Kidney tubule cell (primary cell): ENCODE measurements around the gene TEC.
A peak's percentile ranks its signal among the peaks of the same experiment; 100 is the strongest.
"Not testable (repeated sequence)": the region's sequence is repeated elsewhere in the genome, so short reads cannot be mapped to it uniquely, and the experiment has no call there.

ENCODE experiments used
- DNase-seq: peaks from one replicate; pipeline ENCODE4 v3.0.0-alpha.2; 2018; ENCODE audit warnings: low spot score

Gene TEC

GRCh38 chr4:48195853-48196252 is 73.8 kb downstream of the TEC start:
- no peak for DNase-seq

DNA sequence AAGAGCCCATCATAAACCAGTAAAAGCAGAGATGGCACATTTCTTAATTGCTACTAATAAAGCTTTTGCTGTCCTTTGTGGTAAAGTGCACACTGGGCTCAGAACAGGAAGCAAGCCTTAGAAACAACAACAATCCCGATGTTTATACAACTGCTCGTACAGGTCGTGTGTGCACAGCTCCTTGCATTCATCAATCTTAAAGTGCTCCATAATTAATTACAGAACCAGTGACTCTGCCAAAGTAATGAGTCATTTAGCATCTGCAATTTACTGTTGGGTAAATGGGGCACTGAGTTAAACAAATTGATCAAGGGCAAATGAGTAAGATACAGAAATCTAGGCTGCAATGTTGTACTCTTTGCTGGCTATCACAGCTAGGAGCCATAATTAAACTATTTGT is 74.3 kb downstream of the TEC start:
- DNase-seq = no peak

DNA sequence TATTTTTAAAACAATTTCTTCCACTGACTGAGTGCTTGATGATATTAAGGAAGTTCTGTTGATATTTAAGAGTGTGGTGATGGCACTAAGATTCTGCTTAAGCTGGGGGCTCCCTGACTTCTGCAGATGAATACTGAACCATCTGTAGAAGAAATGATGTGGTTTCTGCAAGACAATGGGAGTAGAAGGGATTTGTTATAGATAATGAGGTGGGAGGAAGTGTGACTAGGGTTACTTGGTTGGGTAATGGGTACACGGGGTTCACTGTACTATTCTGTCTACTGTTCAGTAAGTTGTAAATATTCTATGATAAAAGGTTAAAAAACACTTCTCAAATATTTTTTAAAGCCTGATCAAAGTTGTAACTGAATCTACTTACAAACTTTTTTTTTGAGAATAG is 74.7 kb downstream of the TEC start:
- DNase-seq = no peak

- DNase-seq = no peak
Measured at GRCh38 chr4:48193921-48194468, 75.6 kb downstream of the TEC start.

DNA sequence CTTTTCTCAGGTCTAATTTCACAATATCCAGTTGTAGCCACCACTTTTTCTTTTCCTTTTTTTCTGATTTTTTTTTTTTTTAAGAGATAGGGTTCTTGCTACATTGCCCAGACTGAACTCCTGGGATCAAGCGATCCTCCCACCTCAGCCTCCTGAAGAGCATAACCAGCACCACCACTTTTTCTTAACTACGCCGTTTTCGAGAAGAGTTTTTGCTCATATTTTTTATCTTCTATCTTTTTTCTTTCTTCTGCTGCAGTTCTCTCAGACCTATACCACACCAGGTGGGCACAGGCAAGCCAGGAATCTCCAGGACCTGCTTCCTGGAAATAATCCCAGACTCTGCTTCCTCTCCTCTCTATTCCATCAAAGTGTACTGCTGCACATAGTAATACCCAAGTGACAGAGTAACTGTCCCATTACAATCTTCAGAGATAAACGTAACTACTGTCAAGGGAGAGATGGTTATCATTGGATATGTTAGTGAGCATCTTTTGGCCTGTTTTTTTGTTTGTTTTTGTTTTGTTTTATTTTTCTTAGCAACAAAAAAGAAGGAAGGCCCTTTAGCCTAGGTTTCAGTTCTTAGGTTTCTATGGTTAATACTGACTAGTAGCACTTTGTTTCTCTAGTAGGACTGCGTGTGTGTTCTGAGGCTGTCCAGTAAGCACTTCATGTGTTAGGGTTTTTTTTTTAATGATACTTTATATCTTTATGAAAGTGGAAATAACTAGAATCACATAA is 76.4 kb downstream of the TEC start:
- no peak for DNase-seq

GRCh38 chr4:48191758-48192157 is 77.9 kb downstream of the TEC start:
- DNase-seq = no peak

DNA sequence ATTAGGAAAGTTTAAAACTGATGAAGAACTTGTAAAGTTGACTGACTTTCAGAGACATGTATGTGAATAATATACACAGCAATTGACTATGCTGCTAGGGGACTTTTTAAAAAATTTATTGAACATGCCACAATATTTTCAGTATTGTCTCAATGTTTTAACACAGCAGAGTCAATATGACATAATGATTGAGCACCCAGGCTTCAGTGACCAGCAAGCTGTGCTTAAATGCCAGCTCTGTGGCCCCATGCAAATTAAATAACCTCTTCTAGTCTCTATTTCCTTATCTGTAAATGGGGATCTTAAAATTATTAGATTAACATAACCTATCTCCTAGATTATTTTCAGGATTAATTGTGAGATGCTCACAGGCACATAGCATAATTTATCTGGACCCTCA is 78.8 kb downstream of the TEC start:
- DNase-seq = no peak

- no peak for DNase-seq
Measured at GRCh38 chr4:48189731-48190130, 79.9 kb downstream of the TEC start.

DNA sequence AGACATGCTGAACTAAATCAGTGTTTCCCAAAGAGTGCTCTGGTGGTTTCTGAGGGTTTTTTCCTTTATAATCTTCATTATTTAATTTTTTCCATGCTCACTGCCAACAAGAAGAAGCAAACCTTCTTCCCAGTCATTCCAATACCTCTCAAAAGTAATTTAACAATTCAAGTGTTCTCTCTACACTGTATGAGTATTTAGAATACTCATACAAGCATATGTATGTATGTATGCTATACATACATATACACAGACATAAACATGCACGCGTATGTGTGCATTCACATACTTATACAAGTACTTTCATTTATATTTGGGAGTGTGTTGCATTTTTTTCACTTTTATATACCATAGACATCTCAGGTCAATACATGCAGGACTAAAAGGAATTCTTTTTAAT is 81.2 kb downstream of the TEC start:
- DNase-seq = no peak

- DNase-seq = no peak
Measured at GRCh38 chr4:48187813-48188212, 81.8 kb downstream of the TEC start.

GRCh38 chr4:48187066-48187465 is 82.6 kb downstream of the TEC start:
- DNase-seq = not testable (repeated sequence)

GRCh38 chr4:48186394-48186793 is 83.2 kb downstream of the TEC start:
- DNase-seq = not testable (repeated sequence)

- DNase-seq = no peak
Measured at GRCh38 chr4:48184882-48185281, 84.8 kb downstream of the TEC start.

DNA sequence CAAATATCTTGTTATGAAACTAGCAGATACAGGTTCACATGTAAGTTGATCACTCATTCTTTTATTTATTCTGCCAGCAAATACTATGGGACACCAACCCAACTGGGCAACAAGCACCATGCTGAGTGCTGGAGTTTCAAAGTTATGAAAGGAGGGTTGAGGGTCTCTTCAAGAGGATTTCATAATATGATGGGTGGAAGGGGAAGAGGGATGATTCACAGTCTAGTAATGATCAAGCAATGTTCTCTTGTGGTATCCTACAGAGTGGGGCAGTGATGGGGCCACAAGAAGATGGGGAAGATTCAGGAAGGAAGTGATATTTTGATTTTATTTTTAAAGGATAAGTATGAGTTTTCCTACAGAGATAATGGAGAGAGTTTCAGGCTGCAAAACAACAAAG is 89.4 kb downstream of the TEC start:
- peak; percentile 22 for DNase-seq

DNA sequence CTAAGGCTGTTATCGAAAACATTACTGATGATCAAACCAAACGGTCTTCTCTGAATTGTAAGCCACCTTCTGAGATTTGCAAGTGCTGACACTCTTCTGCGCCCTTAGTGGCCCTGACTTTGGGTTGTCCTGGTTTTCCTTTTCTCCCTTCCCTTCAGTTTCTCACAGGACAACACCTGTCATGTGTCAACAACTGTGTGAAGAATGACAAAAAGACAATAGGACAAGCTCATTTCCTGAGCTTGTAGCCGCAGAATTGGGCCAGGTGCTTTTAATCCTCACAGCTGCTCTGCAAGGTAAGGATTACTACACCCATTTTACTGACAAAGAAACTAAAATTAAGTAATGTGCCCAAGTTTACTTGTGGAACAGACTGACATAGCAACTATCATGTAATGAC is 90.7 kb downstream of the TEC start:
- no peak for DNase-seq

DNA sequence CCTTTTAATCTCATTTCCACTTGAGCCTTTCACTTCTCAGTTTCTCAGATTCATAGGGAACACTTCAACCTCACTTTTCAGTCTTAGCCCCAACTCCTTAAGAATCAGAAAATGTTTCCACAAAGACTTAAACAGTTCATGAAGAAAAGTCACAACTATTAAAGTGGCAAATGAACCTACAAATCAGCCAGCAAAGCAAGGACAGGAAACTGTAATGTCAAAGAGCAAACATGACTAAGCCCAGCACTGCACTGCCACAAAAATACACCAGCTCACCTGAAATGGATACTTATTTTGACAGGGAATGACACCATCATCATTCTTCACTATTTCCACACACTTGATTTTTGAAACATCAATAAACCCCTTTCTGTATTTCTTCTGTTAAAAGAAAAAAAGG is 93.8 kb downstream of the TEC start:
- peak; percentile 50 for DNase-seq

DNA sequence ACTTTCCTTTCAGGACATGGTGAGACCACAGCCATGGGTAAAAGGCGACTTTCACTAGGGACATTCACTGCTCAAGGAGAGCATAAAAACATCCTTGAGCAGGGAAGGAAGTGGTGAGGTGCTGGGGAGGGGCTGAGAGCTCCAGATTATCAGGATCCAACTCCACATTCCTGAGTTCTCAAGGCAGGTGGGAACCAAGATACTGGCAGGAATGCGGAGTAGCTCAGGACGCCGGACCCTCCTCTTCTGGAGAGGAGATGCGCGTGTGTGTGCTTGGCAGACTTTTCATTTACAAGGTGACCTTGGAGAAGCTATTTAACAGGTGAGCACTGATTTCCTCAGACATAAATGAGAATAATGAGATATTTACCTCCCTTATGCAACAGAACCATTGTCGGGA is 94.3 kb downstream of the TEC start:
- peak; percentile 4 for DNase-seq

DNA sequence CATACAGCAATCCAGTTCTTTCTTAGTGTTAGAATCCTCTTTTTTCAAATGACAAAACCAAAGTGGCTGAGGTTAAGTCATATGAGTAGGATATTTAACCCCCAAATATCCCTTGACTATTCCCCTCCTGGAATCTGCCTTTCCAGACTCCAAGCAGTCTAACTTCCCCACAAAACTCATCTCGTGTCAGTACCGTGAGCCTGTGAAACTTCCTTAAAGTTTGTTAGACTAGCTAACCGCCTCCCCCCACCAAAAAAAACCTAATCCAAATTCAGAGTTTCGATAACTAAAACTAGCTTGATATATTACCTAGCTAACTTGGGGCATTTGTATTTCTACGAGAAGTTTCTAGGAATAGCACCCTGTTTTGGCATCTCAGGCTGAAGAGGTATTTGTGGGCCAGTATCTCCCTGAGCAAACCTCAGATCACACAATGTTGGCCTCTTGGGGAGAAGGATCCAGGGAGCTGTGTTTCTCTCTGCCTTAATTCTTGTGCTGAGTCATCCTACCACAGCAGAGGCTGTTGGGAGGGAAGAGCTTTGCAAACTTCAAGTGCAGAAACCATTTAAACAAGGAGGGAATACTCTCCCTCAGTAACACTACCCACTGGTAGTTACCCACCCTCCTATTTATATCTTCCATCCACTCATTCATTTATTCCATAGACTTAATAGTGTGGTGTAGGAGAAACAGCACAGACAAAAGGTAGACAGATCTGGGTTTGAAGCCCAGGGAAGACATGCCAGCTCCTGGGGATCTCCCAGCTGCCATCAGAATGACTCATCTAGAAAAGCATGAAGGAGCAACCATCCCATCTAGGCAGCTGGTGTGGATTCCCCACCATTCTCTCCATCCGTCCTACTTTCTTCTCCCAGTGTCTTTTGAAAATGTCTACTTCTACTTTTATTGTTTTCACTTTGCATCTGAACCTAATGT is 96.3 kb downstream of the TEC start:
- peak; percentile 89 for DNase-seq

DNA sequence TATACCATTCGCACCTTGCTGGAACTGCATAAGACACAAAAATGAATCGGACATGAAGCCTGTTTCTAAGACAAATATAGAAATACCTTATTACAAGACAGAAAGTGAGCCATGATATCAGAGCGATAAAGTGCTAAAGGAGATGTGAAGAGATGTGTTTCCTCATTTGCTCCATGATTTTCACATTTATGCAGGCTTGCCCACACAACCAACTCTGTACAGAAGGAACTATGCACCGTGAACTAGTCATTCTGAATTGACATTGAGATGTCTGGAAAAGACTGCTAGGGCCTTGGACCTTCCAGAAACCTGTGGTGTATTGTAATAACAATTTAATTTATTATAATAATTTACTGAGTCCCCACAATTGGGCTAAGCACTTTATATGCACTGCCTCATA is 97.0 kb downstream of the TEC start:
- DNase-seq = no peak

DNA sequence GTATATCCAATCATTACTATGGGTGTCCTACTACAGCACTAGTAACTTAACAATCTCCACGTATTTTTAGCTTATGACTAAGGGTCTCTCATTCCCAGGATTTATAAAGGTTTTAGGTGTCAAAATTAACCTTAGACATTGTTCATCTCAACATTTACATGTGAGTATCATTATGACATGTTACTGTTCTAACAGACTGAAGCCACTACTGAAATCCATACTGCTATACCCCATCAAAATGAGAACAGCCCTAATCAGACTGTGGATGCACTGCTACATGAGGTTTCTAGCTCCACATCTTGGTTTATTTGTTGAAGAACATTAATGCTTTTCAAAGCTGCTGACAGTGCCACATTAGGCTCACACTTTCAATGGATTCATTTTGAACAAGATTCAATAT is 100.0 kb downstream of the TEC start:
- DNase-seq = no peak

DNA sequence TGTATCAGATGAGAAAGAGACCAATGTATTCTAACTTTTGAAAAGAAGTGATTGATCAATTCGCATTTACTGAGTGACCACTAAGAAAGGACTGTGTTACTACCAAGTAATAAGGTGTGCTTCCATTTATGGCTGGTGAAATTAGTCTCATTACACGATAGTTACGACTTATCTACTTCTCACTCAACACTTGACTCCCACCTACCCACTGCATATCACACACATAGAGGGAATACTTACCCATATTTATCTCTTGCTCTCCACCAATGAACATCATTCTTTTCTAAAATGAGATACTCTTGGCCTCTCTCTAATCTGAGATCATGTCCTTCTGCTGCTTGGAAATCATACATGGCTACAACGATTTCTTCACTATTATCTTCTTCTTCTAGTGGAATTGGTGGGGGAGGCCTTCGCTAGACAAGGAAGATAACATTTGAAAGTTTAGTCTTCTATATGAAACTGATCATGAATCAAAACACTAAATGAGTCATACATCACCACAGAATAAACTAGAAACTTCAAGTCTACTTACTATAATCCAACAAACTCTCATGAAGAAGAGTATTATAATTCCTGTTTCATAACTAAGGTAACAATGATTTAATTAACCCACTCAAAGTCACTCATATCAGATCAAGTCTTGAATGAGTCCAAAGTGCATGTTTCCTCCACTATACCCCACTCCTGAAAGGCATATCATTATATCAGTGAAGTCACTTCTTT is 101.9 kb downstream of the TEC start:
- DNase-seq = no peak

- DNase-seq = not testable (repeated sequence)
Measured at GRCh38 chr4:48164561-48164960, 105.1 kb downstream of the TEC start.
